Spleen (tissue), 7 donors: ENCODE measurements around the gene PXMP2.

Source experiments
- POLR2A ChIP-seq, 3 donors: fragments of 450-650 bp; IDR thresholded peaks; one replicate each; pipeline ENCODE4 v1.5.1; 2017; ENCODE audit warnings: antibody characterized with exemption in 3 of 3, mild to moderate bottlenecking in 1 of 3
- TF ChIP-seq, protein P1 (sequence below), 11 experiments: fragments of 200-600 bp in 7 of 11; fragments of 450-650 bp in 4 of 11; sonication (generic) in 4 of 11; IDR thresholded peaks in 8 of 11; conservative IDR thresholded peaks in 3 of 11; 1 replicate in 7 of 11; 2 replicates in 4 of 11; pipeline versions ENCODE4 v1.4.0 to v1.8.0; 2016 to 2021; ENCODE audit warnings: antibody characterized with exemption in 11 of 11, inconsistent platforms in 4 of 11, mild to moderate bottlenecking in 1 of 11
- donor health status: DM: no; HTN: no; CAD: no; lungs with moderate emphysema.
- donor health status: DM: no; HTN: no; CAD: no.
- donor health status: DM: no; HTN: no; CAD: no.

DNA sequence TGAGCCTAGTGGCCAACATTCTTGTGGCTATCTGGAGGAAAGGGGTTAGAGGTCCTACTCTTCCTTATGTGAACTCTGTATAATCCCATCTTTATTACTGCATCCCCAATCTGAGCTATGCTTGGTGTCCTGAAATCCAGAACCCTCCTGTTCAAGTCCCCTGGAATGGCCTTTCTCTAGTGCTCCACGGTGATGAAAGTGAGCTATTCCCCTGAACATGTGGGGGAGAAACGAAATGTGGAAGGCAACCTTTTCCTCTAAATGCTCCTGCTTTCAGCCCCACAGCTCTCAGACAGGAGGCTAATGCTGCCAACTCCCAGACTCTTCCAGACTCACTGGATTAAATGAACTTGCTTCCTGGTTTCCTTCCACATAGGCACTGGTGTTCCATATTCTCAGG, 20.8 kb downstream of the PXMP2 start:
- TF ChIP-seq, protein P1, sequence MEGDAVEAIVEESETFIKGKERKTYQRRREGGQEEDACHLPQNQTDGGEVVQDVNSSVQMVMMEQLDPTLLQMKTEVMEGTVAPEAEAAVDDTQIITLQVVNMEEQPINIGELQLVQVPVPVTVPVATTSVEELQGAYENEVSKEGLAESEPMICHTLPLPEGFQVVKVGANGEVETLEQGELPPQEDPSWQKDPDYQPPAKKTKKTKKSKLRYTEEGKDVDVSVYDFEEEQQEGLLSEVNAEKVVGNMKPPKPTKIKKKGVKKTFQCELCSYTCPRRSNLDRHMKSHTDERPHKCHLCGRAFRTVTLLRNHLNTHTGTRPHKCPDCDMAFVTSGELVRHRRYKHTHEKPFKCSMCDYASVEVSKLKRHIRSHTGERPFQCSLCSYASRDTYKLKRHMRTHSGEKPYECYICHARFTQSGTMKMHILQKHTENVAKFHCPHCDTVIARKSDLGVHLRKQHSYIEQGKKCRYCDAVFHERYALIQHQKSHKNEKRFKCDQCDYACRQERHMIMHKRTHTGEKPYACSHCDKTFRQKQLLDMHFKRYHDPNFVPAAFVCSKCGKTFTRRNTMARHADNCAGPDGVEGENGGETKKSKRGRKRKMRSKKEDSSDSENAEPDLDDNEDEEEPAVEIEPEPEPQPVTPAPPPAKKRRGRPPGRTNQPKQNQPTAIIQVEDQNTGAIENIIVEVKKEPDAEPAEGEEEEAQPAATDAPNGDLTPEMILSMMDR (IDR thresholded peaks at IDR 0.05 in 8 of 11, conservative IDR thresholded peaks at IDR 0.05 in 3 of 11), result no peak
- no peak for TF ChIP-seq POLR2A (IDR thresholded peaks at IDR 0.05)
